ENCODE results near the gene CLK3.
"Not testable (repeated sequence)": the region's sequence is repeated elsewhere in the genome, so short reads cannot be mapped to it uniquely, and the experiment has no call there.

CLK3 gene

DNA sequence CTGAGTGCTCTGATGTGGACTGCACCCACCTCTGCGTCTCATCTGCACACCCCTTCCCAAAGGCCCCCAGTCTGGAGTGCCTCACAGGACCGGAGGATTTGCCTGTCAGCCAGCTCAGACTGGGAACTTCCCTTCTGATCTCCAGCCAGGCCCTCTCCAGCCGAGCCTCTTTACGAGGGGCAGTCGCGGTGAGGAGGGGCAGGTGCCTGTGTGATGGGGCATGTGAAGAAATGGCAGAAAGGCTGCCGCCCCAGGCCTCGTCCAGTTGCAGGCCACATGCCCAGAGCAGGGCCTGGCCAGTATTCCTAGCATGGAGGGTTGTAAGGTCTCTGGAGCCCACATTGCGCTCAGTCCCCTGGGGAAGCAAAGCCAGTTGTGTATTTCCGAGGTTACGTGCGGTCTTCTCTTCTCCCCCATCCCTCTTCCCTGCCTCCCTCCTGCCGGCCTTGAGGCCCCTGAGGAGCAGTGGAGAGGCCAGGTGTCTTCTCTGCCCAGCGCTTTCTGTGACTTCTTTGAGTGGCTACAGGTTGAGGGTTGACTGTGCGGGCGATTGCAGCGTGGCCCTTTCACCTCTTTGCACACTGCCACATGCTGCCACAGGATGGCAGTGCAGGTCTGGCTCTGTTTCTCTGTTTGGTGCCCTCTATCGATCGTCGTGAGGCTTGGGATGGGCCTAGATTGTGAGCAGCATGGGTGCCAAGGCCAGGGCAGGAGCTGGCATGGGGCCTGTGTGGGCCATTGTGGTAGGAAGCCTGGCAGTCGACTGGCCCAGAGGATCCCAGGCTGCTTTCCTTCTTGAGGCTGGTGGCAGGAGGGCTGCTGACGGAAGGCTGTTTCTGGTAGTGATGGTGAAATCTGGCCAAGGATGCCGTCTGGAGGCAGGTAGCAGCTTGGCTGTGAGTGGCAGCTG is 5.3 kb downstream of the CLK3 start:
- DNase-seq (ENCODE audit: low spot score): peak; percentile 62

DNA sequence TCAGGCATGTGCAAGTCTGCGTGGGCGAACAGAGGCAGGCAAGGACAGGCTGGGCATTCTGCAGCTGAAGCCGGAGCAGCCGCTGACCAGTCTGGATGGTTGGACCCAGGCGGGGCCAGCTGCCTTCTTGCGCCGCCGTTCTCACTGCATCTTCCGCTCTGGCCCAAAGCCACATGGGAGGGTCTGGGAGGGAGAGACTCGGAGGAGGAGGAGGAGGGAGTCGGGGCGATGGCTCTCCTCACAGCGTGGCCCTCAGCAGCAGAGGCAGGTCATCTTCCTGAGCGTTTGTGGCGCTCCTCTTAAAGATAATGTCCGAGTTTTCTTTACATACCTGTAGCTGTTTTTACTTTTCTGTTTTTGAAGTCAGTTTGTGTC is 5.9 kb downstream of the CLK3 start:
- no peak for DNase-seq (ENCODE audit: low spot score)

GRCh38 chr15:74621936-74622335 is 6.3 kb downstream of the CLK3 start:
- DNase-seq (ENCODE audit: low spot score): no peak

DNA sequence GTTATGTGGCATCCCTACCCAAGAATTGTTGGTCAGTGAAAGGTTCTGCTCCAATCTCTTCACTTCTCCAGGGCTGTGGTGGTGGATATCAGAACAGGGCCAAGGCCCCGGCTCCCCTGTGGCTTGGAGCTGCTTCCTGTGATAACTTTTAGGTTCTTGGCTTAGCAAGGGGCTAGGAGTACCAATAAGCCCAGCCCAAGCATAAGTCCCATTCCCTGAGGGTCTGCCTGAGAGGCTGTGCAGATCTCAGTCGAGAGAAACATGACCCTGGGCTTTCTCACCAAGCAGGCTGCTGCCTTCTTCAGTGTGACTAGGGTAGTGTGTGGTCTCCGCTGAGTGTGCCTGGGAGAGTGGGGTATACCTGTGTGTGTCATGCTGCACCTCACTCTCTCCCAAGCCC is 7.1 kb downstream of the CLK3 start:
- DNase-seq (ENCODE audit: low spot score): no peak

DNA sequence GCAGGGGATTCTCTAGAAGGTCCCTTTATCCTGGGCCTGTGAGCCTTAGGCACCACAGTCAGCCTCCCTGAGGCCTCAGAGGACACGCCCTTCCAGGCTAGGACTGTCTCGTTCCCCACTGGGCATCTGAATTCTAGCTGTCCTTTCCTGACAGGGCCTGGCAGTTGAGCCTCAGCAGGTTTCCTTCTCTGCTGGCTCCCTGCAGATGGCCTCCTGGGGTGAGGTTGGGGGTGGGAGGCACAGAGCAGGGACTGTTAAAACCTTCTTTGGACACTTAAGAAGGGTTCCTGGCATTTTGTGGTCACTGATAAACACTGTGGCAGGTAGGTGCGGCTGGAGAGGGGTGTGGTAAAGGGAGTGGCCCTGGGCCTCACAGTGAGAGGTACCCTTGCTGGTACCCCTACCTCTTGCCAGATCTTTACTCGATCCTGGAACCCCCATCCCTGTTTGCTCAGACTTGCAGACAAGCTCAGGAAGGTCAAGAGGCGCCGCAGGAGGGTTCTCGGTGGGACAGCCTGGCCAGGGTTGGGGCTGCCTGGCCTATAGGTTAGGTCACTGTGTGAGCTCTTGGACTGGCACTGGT is 8.5 kb downstream of the CLK3 start:
- DNase-seq (ENCODE audit: low spot score): no peak

- no peak for DNase-seq (ENCODE audit: low spot score)
Observed at GRCh38 chr15:74625693-74626092, 10.1 kb downstream of the CLK3 start.

- DNase-seq (ENCODE audit: low spot score): no peak
Observed at GRCh38 chr15:74626336-74626735, 10.7 kb downstream of the CLK3 start.

DNA sequence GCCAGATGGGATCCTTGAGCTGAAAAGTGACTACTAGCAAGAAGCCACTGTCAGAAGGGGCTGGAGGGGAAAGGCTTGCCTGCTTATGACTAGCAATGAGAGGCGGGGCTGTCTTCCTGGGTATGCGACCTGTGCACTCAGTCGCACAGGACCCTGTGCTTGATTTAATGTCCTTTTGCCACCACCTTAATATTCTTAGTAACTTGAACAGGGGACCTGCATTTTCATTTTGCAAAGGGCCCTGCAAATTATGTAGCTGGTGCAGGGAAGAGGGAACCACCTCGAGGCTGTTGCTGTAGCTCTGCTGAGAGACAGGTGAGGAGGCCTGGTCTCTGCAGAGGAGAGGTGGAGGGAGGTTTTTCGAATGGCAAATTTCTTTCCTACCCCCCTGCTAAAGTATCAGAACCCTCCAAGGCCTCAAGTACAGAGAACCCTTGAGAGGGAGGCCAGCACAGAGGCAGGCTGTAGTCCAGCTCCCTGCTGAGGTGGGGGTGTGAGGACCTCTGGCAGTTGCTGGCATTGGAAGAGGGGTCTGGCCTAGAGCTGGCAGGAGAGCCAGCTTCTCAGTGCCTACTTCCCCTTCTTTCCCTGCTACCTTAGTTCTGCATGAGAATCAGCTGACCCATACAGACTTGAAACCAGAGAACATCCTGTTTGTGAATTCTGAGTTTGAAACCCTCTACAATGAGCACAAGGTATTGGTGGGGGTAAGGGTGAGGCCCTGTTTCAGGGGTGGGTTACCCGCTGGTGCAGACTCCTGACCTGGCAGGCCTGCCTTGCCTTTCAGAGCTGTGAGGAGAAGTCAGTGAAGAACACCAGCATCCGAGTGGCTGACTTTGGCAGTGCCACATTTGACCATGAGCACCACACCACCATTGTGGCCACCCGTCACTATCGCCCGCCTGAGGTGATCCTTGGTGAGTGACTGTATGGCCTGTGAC is 11.4 kb downstream of the CLK3 start:
- DNase-seq (ENCODE audit: low spot score): no peak

DNA sequence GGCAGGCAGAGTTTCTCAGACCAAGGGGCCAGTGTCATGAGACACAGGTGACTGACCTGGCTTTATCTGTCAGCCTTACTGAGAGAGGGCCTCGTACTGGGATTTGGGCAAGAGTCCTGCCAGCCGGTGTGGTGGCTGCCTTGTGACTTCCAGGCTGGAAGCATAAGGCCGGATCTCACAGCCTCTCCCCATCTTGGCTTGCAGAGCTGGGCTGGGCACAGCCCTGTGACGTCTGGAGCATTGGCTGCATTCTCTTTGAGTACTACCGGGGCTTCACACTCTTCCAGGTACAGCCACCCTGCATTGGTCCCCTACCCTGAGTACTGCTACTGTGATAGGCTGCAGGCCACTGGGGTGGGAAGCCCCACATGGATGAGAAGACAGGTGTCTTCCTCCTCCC is 12.1 kb downstream of the CLK3 start:
- no peak for DNase-seq (ENCODE audit: low spot score)

DNA sequence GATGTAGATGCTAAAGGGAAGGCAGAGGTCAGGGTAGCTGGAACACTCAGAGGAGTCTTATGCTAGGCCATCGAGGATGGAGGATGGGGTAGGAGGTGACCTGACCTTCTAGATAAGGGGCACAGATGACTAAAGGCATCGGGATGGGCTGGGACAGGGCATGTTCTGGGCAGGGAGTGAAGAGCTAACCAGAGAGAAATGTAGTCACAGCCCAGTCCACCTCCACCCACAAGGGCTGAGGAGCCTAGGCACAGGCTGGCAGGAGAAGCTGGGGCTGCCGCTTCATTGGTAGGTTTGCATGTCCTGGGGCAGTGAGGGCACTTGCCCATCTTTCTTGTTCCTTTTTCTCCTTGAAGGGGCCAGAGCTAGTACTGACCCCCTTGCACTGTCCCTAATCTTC is 12.6 kb downstream of the CLK3 start:
- DNase-seq (ENCODE audit: low spot score): no peak

- no peak for DNase-seq (ENCODE audit: low spot score)
Observed at GRCh38 chr15:74628949-74629348, 13.3 kb downstream of the CLK3 start.

DNA sequence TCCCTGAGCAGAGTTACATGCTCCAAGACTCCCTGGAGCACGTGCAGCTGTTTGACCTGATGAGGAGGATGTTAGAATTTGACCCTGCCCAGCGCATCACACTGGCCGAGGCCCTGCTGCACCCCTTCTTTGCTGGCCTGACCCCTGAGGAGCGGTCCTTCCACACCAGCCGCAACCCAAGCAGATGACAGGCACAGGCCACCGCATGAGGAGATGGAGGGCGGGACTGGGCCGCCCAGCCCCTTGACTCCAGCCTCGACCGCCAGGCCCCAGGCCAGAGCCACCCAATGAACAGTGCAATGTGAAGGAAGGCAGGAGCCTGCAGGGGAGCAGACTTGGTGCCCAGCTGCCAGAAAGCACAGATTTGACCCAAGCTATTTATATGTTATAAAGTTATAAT is 14.1 kb downstream of the CLK3 start:
- not testable (repeated sequence) for DNase-seq (ENCODE audit: low spot score)

DNA sequence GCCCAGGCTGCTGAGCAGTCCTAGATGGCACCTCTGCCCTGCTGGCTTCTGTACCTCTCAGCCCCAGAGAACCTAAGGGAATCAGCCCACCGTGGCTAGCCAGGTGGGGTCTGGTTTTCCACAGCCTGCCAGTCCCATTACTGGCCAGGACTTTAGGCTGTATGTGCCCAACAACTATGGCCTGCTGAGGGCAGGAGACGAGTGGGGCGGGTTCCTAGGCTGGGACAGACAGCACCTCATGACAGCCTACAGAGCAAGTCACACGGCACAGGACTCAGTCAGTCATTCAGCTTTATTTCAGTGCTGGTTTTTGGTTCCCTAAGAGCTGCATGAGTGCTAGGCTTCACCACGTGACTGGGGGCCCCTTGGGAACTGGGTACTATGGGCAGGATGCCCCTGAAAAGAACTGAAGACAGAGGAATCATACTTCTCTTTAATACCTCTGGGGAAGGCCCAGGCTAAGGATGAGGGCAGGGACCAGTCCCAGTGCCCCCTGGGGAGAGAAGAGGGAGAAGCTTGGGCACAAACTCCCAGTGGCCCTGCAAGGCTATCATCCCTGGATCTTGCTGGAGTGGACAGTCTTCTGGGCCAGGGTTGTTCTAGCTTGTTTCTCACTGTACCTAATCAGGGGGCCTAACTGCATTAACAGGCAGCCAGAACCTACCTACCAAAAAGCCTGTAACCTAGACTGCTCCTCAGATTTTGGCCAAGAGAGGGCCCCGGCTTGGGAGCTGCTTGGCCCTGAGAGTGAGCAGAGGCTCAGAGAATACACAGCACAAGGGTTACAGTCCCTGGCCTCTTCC is 14.8 kb downstream of the CLK3 start:
- no peak for DNase-seq (ENCODE audit: low spot score)

DNA sequence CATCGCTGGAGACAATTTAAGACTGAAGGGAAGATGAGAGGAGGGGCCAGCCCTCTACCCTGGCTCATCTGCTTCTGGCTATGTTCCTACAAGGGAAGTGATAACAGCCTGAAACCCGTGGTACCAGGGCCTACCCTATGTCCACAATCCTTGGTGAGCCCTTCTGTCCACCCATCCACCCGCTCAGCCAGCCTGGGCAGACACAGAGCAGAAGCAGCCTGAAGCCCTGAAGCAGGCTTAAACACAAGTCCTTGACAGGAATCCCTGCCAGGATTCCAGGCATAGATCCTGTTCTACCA is 15.4 kb downstream of the CLK3 start:
- no peak for DNase-seq (ENCODE audit: low spot score)

DNA sequence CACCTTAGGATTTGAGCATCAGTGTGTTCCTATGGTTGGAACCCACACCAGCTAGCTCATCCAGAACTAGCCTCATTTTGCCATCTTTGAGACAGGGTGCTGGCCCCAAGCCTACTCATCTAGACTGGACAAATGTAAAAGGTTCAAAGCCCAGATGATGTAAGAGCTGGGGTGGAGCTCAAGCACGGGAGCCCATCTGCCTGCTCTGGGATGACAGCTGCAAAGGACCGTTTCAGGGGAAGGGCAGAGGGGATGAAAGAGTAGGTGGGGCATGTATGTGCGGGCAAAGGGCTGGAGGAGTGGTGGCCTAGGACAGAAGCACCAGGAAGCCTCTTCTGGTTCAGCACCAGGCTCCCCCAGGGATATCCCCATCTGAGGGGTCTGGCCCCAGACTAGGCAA is 15.8 kb downstream of the CLK3 start:
- DNase-seq (ENCODE audit: low spot score): no peak

DNA sequence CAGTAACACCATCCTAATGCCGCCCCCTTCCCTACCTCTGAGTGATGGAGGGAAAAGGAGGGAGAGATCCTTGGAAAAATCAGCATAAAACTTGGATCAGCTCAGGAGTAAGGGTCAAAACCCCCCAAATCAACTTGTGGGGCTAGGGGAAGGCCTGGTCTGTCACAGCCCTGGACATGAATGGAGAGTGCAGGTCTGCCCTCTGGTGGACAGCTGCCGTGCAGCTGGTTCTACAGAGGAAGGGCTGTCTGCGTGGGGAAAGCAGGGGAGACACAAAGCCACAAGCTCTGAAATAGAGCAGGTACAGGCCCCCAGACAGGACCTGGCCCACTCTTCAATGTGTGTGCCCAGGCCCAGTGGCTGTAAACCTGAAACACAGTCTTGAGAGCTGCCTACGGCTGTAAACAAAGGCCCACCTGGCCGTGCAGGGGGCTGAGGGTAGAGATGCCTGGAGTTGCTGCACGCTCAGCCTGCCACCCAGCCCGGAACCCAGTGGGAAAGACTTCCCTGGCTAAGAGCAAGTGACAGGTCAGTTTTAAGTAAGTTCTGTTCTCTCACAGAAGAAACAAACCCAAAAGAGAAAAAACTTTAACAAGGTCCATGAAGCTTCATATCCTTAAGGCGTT is 16.4 kb downstream of the CLK3 start:
- DNase-seq (ENCODE audit: low spot score): peak; percentile 37

- no peak for DNase-seq (ENCODE audit: low spot score)
Observed at GRCh38 chr15:74632601-74633000, 17.0 kb downstream of the CLK3 start.

GRCh38 chr15:74633781-74634180 is 18.1 kb downstream of the CLK3 start:
- no peak for DNase-seq (ENCODE audit: low spot score)

- DNase-seq (ENCODE audit: low spot score): peak; percentile 47
Observed at GRCh38 chr15:74635228-74635627, 19.6 kb downstream of the CLK3 start.

GRCh38 chr15:74636984-74637383 is 21.3 kb downstream of the CLK3 start:
- DNase-seq (ENCODE audit: low spot score): no peak

- no peak for DNase-seq (ENCODE audit: low spot score)
Observed at GRCh38 chr15:74641151-74641550, 25.5 kb downstream of the CLK3 start.

GRCh38 chr15:74642348-74642733 is 26.7 kb downstream of the CLK3 start:
- DNase-seq (ENCODE audit: low spot score): no peak
